ENCODE data around the gene SORCS2.

The SORCS2 gene

GRCh38 chr4:7267829-7268228 lies 75.5 kb downstream of the SORCS2 start:
- DNase-seq (ENCODE audit: low spot score) = no peak

- no peak for DNase-seq (ENCODE audit: low spot score)
Observed at GRCh38 chr4:7268941-7269340, 76.6 kb downstream of the SORCS2 start.

- DNase-seq (ENCODE audit: low spot score) = no peak
Observed at GRCh38 chr4:7270121-7270520, 77.8 kb downstream of the SORCS2 start.

- no peak for DNase-seq (ENCODE audit: low spot score)
Observed at GRCh38 chr4:7272404-7272803, 80.1 kb downstream of the SORCS2 start.

GRCh38 chr4:7273738-7274297 lies 81.5 kb downstream of the SORCS2 start:
- DNase-seq (ENCODE audit: low spot score) = no peak

GRCh38 chr4:7275067-7275466 lies 82.7 kb downstream of the SORCS2 start:
- no peak for DNase-seq (ENCODE audit: low spot score)

- DNase-seq (ENCODE audit: low spot score) = no peak
Observed at GRCh38 chr4:7275490-7276154, 83.3 kb downstream of the SORCS2 start.

- no peak for DNase-seq (ENCODE audit: low spot score)
Observed at GRCh38 chr4:7276515-7276914, 84.2 kb downstream of the SORCS2 start.

- DNase-seq (ENCODE audit: low spot score) = no peak
Observed at GRCh38 chr4:7278071-7278765, 85.9 kb downstream of the SORCS2 start.

GRCh38 chr4:7278981-7279380 lies 86.6 kb downstream of the SORCS2 start:
- DNase-seq (ENCODE audit: low spot score) = no peak

GRCh38 chr4:7279902-7280301 lies 87.6 kb downstream of the SORCS2 start:
- no peak for DNase-seq (ENCODE audit: low spot score)

GRCh38 chr4:7280926-7281690 lies 88.8 kb downstream of the SORCS2 start:
- DNase-seq (ENCODE audit: low spot score) = no peak

GRCh38 chr4:7281691-7282665 lies 89.6 kb downstream of the SORCS2 start:
- DNase-seq (ENCODE audit: low spot score) = no peak

- no peak for DNase-seq (ENCODE audit: low spot score)
Observed at GRCh38 chr4:7282786-7283440, 90.6 kb downstream of the SORCS2 start.

- DNase-seq (ENCODE audit: low spot score) = no peak
Observed at GRCh38 chr4:7285244-7286094, 93.1 kb downstream of the SORCS2 start.

- DNase-seq (ENCODE audit: low spot score) = no peak
Observed at GRCh38 chr4:7286170-7286569, 93.8 kb downstream of the SORCS2 start.

GRCh38 chr4:7286798-7287197 lies 94.5 kb downstream of the SORCS2 start:
- DNase-seq (ENCODE audit: low spot score) = no peak

GRCh38 chr4:7287274-7287917 lies 95.1 kb downstream of the SORCS2 start:
- DNase-seq (ENCODE audit: low spot score) = no peak

- no peak for DNase-seq (ENCODE audit: low spot score)
Observed at GRCh38 chr4:7287918-7288280, 95.6 kb downstream of the SORCS2 start.

Measured in hematopoietic multipotent progenitor cell treated with erythropoietin and hydrocortisone succinate and interleukin-3 and kit ligand, for 15 days (in vitro differentiated cells).